GM12865 (cell line): ENCODE data around the gene MGMT.

Source experiments
- DNase-seq: peaks from one replicate; pipeline ENCODE4 v3.0.0; 2010; ENCODE audit warnings: low read depth
- H3K4me3 ChIP-seq: 2 replicates; pipeline ENCODE4 v1.5.1; 2011; ENCODE audit warnings: mild to moderate bottlenecking, low read depth, low read length, control low read depth
- CTCF ChIP-seq: IDR thresholded peaks from 2 replicates; pipeline ENCODE4 v1.5.1; 2011; ENCODE audit warnings: low read length, control low read depth, low read depth, inconsistent platforms; ENCODE audit not compliant: insufficient read depth; ENCODE audit errors: missing control alignments

The MGMT gene

GRCh38 chr10:129541748-129542487 is 74.9 kb downstream of the MGMT start:
- no peak for TF ChIP-seq CTCF
- H3K4me3 ChIP-seq = no peak overlapping the region
- no peak for DNase-seq

DNA sequence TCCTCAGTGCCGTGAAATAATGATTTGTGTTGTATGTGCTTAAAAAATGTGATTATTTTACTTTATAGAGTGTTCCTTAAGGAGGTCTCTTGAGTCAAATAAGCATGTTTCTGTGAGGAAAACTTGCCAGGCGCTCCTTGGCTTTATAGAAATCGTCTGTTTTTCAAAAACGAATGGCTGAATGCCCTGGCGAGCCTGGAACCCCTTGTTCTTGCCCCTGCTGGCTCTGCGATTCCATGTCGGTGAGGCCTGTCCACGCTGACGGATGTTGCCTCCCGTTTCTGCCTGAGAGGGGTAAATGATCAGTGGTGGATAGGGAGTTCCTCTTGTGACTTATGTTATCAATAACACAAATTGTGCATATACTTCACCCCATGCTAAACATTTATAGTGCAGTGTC is 75.5 kb downstream of the MGMT start:
- TF ChIP-seq CTCF = no peak
- DNase-seq = no peak

GRCh38 chr10:129544205-129545202 is 77.5 kb downstream of the MGMT start:
- no peak for TF ChIP-seq CTCF
- H3K4me3 ChIP-seq = no peak overlapping the region
- DNase-seq = no peak

More for the DNA sequence above, 75.5 kb downstream of the MGMT start:
- H3K4me3 ChIP-seq = no peak overlapping the region

DNA sequence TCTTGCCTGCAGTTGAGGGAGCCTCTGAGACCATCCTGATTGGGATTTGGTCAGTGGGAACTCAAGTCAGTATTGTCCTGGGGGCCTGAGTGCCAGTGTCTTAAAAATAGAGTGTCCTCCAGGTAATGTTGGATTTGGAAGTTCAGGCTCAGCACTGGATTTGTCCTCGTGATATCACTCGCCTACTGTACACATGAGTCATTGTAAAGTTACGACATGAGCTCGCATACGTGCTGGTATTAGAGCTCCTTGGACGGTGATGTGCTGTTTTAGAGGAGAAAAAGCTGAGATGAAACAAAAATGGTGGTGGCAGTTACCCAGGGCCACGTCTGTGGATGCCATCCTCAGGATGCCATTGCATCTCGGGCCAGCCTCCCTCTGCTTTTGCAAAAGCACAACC is 78.2 kb downstream of the MGMT start:
- TF ChIP-seq CTCF = no peak
- no peak for DNase-seq
- no peak overlapping the region for H3K4me3 ChIP-seq

DNA sequence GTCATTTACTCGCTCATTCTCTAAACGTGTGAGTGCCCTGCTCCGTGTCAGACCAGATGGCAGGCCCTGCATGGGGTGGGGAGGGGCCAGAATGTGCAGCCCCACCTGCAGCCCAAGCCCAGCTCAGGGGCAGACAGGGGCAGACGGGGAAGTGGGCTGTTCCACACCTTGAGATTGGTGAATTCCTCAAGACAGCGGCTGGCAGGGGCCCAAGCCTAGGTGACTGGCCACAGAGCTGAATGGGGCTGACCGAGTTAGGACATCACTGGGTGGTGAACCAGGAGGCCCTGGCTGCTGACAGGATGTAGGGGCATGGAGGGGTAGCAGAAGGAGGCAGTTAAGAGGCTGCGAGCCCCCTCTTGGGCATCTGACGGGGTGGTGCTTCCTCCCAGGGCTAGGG is 79.1 kb downstream of the MGMT start:
- no peak for TF ChIP-seq CTCF
- DNase-seq = no peak
- H3K4me3 ChIP-seq = no peak overlapping the region

DNA sequence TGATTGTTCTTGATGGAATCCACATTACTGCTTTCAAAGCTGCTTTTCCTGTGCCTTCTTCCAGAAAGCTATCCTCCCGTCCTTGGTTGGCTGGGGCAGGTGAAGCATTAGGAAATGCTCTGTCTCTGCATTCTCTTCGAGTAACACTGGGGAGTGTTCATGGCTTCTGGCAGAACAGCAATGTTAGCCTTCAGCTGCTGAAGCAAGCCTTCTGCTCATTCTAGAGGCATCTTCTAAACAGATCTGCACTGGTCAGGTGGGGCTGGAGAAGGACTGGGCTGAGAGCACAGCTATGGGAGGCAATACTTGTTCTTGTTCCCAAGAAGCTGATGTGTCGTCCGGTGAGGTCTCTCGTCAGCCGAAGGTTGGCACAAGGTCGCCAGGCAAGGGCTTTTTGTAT is 80.6 kb downstream of the MGMT start:
- TF ChIP-seq CTCF = no peak
- DNase-seq = no peak
- H3K4me3 ChIP-seq = no peak overlapping the region
